ENCODE data around the gene LPAR1.

The LPAR1 gene

GRCh38 chr9:111037708-111038330 lies 451 bp downstream of the LPAR1 start:
- in situ Hi-C loops (cut with MboI; ENCODE audit: low sequenced_read_pairs): no loop called here

DNA sequence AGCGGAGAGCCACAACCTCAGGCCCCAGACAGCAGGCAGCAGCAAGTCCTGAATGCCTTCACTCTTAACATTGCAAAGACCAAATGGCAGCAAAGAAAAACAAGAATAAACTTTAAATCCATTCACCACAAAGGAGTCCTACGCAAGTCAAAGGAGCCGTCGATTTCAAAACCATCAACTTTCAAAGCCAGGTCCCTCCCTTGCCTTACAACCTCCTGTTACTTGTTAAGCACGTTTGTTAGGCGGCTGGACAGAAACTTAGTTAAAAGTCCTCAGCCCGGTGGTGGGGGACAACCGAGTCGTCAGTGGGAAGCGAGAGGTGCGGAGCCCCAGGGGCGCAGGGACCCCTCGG lies 938 bp downstream of the LPAR1 start:
- in situ Hi-C loops (cut with MboI; ENCODE audit: low sequenced_read_pairs): no loop called here

DNA sequence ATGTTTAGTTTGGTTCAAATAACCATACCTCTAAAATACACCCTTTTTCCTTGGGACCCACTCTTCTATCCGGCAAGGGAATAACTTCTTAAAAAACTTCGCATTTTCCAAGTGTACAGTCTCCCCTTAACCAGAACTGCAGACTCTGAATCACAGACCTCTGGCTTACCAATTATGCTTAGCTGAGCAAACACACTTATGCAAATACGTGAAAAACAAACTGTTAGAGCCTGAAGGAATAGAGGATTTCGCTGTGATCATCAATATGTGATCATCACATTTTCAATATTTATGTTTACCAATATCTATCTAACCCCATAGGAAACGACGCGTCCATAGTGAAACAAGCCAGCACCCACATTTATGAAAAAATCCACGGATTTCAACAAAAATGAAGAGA lies 1.3 kb downstream of the LPAR1 start:
- in situ Hi-C loops (cut with MboI; ENCODE audit: low sequenced_read_pairs): no loop called here

DNA sequence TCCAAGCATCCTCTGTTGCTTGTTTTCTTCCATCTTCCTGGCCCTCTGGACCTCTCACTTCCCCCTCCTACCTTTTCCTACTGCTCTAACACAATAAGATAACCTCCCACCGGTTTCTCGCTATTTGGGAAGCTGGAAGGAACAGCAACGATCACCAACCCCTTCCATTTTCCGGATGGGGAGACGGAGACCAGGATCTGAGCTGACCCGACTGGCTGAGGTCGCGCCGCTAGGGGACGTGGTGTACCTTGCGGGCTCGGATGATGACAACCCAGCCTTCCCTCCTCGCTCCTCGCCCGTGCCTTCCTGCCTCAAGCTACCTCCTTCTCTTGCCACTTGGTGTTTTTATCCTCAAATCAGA lies 1.9 kb downstream of the LPAR1 start:
- in situ Hi-C loops (cut with MboI; ENCODE audit: low sequenced_read_pairs): no loop called here

DNA sequence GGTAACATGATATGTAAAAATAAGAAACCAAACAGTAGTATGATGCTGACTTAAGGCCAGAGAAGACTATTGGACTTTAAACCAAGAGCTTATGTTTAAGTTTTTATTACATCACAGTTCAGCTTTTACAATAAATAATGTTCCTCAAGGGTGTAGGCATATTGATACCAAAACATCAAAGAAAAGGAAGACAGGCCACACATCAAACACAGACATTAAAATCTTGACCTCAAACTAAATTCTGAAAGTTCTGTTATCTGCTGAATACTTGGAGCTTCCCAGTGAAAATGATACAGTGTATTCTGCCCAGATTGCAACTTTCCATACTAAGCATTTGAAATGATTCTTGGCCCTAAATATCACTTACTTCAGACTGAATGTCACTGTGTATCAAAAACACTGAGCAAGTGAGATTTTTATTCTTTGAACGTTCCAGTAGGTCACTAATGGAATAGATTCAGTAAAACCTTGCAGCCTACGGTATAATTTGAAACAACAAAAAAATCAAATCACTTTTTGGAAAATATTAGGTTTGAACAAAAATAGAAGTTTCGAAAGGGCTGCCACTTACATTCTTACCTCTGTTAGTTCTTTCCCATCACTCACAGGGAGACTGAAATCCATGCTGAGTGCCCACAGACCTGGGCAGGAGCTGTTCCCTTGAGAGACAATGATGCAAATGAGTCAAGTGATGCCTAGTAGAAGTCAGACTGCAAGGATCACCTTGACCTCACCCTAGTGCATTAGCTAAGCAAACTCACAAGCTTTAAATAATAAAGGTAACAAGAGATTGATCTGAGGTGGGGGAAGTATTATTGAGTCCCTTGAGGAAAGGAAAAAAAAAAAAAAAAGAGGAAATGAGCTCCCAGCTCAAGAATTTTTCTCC lies 2.5 kb downstream of the LPAR1 start:
- in situ Hi-C loops (cut with MboI; ENCODE audit: low sequenced_read_pairs): no loop called here

DNA sequence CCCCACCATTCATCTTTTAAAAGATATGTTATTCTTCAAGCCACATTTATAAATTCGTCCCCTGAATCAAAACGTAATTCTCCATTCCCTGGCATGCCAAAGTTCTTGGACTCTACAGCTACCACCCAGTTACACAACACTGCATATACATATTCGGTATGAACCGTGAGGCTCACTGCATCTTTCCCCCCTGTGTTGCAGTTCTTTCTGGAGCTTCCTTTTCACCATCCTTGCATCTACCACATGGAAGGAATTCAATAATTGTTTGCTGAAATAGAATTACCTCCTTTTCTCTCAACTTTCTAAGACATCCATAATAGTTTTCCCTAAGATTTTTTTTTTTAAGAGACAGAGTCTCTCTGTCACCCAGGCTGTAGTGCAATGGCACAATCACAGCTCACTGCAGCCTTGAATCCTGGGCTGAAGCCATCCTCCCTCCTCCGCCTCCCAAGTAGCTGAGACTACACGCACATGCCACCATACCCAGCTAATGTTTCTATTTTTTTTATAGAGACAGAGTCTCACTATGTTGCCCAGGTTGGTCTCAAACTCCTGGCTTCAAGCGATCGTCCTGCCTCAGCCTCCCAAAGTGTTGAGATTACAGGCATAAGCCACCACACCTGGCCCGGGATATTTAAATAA lies 3.3 kb downstream of the LPAR1 start:
- in situ Hi-C loops (cut with MboI; ENCODE audit: low sequenced_read_pairs): no loop called here

GRCh38 chr9:111034170-111034897 lies 3.9 kb downstream of the LPAR1 start:
- in situ Hi-C loops (cut with MboI; ENCODE audit: low sequenced_read_pairs): no loop called here

- in situ Hi-C loops (cut with MboI; ENCODE audit: low sequenced_read_pairs): no loop called here
Observed at GRCh38 chr9:111030492-111030891, 7.8 kb downstream of the LPAR1 start.

DNA sequence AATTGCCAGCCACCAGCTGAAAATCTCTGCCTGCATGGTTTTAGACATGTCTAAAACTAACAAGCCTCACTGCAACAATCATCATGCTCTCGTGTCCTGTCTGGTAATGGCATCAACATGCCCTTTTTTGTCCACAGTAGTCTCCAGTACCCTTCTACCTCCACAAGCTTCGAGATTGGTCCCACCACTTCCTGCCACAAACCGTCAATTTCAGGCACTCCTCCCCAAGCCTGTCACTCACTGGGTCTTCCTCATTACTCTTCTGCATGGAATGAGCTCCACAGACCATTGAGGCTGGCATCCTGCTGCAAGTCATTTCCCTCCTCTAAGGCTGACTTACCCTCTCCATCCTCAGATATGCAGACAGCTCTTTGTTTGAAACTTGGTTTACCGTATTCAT lies 9.0 kb downstream of the LPAR1 start:
- in situ Hi-C loops (cut with MboI; ENCODE audit: low sequenced_read_pairs): no loop called here

DNA sequence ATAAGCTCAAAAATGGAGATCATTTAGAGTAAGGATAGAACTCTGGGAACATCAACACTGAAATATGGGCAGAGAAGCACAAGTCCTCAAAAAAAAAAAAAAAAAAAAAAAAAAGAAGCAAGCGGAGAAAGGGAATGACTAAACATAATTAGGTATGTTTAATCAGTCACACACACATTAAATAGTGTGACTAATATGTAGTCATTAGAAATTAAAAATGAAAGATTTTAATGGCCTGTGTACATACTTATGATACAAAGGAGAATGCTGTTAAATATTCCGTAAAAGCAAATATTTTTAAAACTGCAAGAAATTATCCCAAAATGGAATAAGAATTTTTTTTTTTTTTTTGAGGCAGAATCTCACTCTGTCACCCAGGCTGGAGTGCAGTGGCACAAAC lies 10.5 kb downstream of the LPAR1 start:
- in situ Hi-C loops (cut with MboI; ENCODE audit: low sequenced_read_pairs): no loop called here

DNA sequence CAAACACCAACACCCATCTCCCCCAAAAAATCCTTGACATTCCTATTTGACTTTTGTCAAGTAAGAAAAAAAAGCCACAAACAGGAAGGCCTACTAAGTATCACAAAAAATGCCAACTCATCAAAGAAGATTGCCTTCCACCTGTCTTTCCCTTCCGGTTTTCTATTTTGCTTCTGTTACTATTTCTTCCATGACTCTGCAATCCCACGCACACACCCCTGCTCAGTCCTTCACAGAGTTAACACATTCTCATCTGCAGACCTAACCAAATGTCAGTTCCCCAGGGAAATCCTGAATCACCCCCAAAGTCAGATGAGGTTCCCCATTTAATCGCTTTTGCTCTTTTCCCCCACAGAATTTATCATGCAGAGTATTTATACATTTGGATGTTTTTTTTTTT lies 15.1 kb downstream of the LPAR1 start:
- in situ Hi-C loops (cut with MboI; ENCODE audit: low sequenced_read_pairs): no loop called here

GRCh38 chr9:111020594-111020993 lies 17.7 kb downstream of the LPAR1 start:
- in situ Hi-C loops (cut with MboI; ENCODE audit: low sequenced_read_pairs): no loop called here

DNA sequence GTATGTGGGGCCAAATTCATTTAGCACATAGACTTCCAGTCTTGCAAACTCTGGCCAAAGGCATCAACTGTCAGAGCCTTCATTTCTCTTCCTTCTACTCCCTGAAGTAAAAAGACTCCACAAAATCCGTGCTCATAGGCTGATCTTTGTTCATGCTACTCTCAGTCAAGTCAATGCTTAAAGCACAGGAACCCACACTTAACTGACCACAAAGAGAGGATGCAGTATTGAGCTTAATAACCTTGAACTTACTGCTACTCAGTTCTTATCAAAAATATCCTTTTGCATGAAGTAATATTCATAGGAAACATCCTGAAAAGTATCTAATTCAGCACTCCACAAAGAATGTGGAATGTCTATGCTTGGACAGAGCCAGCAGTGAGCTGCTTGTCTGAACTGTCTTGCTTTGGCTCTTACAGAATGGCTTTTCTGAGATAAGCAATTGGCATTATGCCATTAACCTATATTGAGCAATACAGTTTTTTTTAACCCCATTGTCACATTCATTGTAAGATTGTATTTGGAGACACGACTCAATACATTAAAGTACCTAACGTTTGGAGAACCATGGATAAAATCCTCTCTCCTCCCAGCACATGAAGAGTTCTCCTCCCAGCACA lies 21.7 kb downstream of the LPAR1 start:
- in situ Hi-C loops (cut with MboI; ENCODE audit: low sequenced_read_pairs): no loop called here

DNA sequence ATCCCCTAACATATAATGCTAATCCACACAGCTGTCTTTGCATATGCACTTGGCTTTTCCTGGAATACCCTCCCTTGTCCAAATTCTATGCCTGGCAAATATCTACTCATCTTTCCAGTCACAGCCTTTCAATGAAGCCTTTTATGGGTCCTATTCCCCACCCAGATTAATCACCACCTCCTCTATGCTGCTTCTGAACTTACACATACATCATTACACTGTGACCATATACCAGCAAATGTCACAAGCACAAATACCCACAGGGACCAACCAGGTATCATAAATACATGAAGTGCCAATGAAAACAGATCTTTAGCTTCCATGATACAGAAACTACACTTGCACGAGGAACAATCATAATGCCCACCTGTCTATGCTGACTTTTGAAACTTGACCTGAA lies 22.3 kb downstream of the LPAR1 start:
- in situ Hi-C loops (cut with MboI; ENCODE audit: low sequenced_read_pairs): no loop called here

DNA sequence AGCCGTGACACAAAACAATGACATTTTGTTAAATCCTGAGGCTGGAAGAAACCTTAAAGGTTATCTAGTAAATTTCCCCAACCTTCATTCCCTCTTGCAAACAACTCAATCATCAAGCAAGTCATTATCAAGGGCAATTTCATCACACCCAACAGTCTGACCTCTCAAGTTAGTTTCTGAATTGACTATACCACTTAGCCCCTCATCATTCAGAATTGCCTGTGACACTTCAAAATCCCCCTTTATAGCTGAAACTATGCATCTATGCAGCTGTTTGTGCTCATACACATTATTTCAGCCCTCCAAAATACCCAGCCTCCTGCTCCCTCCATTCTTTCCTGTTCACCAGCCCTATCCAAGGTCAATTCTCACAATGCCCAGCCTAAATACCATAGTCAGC lies 24.6 kb downstream of the LPAR1 start:
- in situ Hi-C loops (cut with MboI; ENCODE audit: low sequenced_read_pairs): no loop called here

GRCh38 chr9:111013250-111013649 lies 25.0 kb downstream of the LPAR1 start:
- in situ Hi-C loops (cut with MboI; ENCODE audit: low sequenced_read_pairs): no loop called here

GRCh38 chr9:111008158-111009075 lies 29.9 kb downstream of the LPAR1 start:
- in situ Hi-C loops (cut with MboI; ENCODE audit: low sequenced_read_pairs): no loop called here

DNA sequence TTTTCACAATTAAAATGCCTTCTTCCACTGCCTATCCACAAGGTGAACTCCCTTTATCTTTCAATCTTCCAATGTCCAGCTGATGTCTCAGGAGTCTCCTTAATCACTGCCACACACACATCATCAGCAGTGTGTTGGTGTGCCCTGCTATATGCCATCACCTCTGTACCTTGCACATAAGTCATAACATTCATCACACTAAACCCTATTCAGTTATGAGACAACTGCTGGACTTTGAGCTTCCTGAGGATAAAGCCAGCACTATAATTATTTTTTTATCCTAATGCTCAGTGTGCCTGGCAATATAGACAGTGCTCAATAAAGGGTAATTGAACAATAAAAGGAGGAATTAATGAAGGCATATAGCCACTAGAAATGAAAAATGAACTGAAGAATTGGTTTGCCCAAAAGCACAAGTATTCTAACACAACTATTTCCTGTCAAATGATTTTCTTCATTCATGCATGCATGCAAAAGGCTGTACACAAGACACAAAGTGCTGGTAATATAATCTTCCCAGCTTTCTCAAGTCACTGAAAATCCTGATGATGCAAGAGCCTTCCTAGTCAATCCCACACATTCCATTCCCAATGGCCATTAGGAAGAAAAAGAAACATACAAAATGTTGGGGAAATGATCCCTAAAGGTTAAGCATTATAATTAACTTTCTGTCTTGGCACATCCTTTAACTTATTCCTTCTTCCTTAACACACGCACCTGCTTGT lies 32.4 kb downstream of the LPAR1 start:
- in situ Hi-C loops (cut with MboI; ENCODE audit: low sequenced_read_pairs): no loop called here

- in situ Hi-C loops (cut with MboI; ENCODE audit: low sequenced_read_pairs): no loop called here
Observed at GRCh38 chr9:111004936-111005335, 33.3 kb downstream of the LPAR1 start.

Data from HL-60/S4 (cell line).